Measurements from ENCODE around the gene GEMIN5.

GEMIN5 gene

GRCh38 chr5:154862766-154863165 lies 75.2 kb downstream of the GEMIN5 start:
- H3K4me3 ChIP-seq (ENCODE audit: control insufficient read depth, low read depth, low read length), result no peak overlapping the region
- no peak for DNase-seq (ENCODE audit: low read depth)
- no peak for TF ChIP-seq CTCF (IDR thresholded peaks at IDR 0.05; ENCODE audit: control insufficient read depth, insufficient read depth, low read depth, low read length, missing control alignments)

DNA sequence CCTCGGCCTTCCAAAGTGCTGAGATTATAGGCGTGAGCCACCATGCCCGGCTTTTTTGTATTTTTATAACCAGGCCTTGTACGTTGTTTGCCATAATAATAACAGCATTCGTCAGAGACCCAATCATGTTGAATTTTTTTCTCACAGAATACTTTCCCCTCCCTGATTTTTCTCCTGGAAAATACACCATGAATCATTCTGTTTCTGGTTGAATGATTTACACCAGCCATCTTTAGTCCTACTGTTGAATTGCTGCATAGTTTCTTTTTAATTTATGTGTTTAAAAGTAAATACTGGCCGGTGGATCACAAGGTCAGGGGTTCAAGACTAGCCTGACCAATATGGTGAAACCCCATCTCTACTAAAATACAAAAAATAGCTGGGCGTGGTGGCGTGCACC lies 76.1 kb downstream of the GEMIN5 start:
- no peak for DNase-seq (ENCODE audit: low read depth)
- no peak for TF ChIP-seq CTCF (IDR thresholded peaks at IDR 0.05; ENCODE audit: control insufficient read depth, insufficient read depth, low read depth, low read length, missing control alignments)
- H3K4me3 ChIP-seq (ENCODE audit: control insufficient read depth, low read depth, low read length), result no peak overlapping the region

- TF ChIP-seq CTCF (IDR thresholded peaks at IDR 0.05; ENCODE audit: control insufficient read depth, insufficient read depth, low read depth, low read length, missing control alignments), result no peak
- DNase-seq (ENCODE audit: low read depth), result no peak
- H3K4me3 ChIP-seq (ENCODE audit: control insufficient read depth, low read depth, low read length), result peak overlapping the region; percentile 77; the same call in 1 of the 2 replicates
Observed at GRCh38 chr5:154860765-154861164, 77.2 kb downstream of the GEMIN5 start.

GRCh38 chr5:154860123-154860522 lies 77.9 kb downstream of the GEMIN5 start:
- DNase-seq (ENCODE audit: low read depth), result peak; percentile 29
- H3K4me3 ChIP-seq (ENCODE audit: control insufficient read depth, low read depth, low read length), result peak overlapping the region; percentile 77
- TF ChIP-seq CTCF (IDR thresholded peaks at IDR 0.05; ENCODE audit: control insufficient read depth, insufficient read depth, low read depth, low read length, missing control alignments), result no peak

DNA sequence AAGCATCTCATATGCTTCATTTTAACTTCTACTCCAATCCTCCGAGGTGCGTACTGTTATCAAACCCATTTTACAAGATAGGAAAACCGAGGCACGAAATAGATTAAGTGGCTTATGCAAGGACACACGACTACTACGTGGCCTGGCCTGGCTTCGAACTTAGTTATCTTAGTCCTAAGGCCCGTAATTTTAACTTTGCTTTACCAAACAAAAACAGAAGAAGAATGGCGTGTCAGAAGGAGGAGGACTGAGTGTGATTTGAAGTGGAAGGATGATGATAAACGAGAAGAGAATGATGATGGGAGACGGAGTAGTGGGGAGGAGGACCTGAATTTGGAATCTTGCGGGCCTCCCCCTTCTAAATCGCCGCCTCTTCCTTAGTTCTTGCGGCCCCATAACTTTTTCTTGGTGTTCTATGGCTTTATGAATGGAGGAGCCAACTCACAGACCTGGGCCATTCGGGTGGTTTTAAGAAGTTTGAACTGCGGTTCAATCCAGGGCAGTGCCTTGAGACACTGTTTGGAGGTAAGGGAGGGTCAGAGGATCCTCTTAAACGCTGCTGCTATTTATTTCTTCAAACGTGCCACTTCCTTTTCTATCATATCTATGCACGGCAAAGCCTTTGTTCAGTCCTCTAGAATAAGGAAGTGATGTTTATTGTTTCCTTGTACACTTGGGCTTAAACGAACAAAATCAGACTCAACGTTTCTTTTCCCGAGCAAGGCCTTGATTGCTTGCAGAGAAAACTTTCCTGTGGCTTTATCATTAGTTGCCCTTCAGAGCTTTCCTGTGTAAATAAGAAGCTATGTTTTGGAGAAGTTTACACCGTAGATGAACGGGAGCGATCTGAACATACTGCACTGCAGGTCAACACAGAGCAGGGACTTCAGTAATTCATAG lies 78.8 kb downstream of the GEMIN5 start:
- peak overlapping the region; percentile 77 for H3K4me3 ChIP-seq (ENCODE audit: control insufficient read depth, low read depth, low read length)
- no peak for DNase-seq (ENCODE audit: low read depth)
- TF ChIP-seq CTCF (IDR thresholded peaks at IDR 0.05; ENCODE audit: control insufficient read depth, insufficient read depth, low read depth, low read length, missing control alignments), result no peak

- TF ChIP-seq CTCF (IDR thresholded peaks at IDR 0.05; ENCODE audit: control insufficient read depth, insufficient read depth, low read depth, low read length, missing control alignments), result no peak
- DNase-seq (ENCODE audit: low read depth), result peak; percentile 91
- H3K4me3 ChIP-seq (ENCODE audit: control insufficient read depth, low read depth, low read length), result peak within 1 kb of the TSS; percentile 77
Observed at GRCh38 chr5:154858297-154858971, 79.6 kb downstream of the GEMIN5 start, which contains the start of gene CNOT8. CNOT8 (plus strand) TSS chr5:154858627; CDS start chr5:154863279, 4,652 bp downstream.
